Measurements from ENCODE around the gene INPP5E. TPM values are rescaled to one million over a fixed set of nuclear protein-coding genes. Genes with fewer than 3 reads are reported as not detected.

Gene INPP5E
- total RNA-seq, 1 experiment from 2014 or later: 11.3 TPM

DNA sequence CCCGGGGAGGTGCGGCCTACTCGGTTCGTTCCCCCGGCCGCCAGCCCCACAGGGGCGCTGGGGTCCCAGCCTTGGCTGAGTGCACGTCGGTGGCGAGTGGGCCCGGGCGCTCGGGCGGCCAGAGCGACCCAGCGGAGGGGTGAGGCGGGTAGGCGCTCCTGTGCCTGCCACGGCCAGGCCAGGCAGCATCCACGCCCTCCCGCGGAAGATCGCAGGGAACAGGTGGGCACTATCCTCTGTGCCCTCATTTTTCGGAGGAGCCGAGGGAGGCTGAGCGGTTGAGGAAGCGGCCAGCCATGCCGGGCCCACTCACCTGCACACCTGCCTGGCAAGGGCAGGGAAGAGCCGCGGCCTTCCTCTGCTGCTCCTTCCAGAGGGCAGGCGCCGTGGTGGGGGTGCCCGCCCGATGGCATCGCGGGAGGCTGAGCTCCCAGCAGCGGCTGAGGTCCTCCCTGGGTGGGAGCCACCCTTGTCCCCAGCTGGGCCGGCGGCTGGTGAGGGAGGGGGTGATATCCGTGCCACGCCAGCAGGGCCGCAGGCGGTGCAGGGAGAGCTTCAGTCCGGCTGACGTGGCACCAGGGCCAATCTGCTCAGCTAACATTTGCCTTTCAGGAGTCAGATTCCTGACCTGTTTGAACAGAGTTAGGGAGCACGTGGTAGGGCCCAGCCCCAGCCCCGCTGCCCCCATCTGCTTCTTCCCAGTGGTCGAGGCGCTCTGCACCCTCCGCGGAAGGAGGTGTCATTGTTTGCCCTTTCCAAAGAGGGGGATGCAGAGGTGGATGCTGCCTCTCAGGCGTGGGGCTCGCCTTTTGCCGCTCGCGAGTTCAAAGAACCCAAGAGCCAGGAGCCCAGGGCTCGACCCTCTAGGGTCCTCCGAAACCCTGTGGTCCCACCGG, 44.8 kb upstream of the INPP5E start:
- H3K9me3 Mint-ChIP-seq (ENCODE audit: low read depth, unreplicated experiment): no peaks in the 10 kb centered on the region
- TF ChIP-seq, protein P1, sequence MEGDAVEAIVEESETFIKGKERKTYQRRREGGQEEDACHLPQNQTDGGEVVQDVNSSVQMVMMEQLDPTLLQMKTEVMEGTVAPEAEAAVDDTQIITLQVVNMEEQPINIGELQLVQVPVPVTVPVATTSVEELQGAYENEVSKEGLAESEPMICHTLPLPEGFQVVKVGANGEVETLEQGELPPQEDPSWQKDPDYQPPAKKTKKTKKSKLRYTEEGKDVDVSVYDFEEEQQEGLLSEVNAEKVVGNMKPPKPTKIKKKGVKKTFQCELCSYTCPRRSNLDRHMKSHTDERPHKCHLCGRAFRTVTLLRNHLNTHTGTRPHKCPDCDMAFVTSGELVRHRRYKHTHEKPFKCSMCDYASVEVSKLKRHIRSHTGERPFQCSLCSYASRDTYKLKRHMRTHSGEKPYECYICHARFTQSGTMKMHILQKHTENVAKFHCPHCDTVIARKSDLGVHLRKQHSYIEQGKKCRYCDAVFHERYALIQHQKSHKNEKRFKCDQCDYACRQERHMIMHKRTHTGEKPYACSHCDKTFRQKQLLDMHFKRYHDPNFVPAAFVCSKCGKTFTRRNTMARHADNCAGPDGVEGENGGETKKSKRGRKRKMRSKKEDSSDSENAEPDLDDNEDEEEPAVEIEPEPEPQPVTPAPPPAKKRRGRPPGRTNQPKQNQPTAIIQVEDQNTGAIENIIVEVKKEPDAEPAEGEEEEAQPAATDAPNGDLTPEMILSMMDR (IDR thresholded peaks at IDR 0.05; ENCODE audit: unreplicated experiment): no peak
- peaks cover 38% of the 10 kb centered on the region for H3K36me3 Mint-ChIP-seq (ENCODE audit: insufficient read depth, unreplicated experiment)
- CTCF ChIA-PET: interaction anchor here (1.2 to 3.8 kb wide), 6 partner anchors 139 to 209 kb away, joined by 3 to 20 read pairs (median 5); no protein-coding TSS in a partner anchor
- BruUV-seq (replicated peaks): no TSS peak
- H3K4me3 Mint-ChIP-seq (ENCODE audit: low read depth, unreplicated experiment): peak overlapping the region; percentile 93
- intact Hi-C loops (cut with micrococcal nuclease; ENCODE audit: unreplicated experiment): loop anchor here (1.0 kb wide), 1 partner anchor 147 kb away; no protein-coding TSS in a partner anchor
- H3K4me1 Mint-ChIP-seq (ENCODE audit: low read depth, unreplicated experiment): no peaks in the 10 kb centered on the region
- H3K27me3 Mint-ChIP-seq (ENCODE audit: unreplicated experiment): peaks cover 9% of the 10 kb centered on the region
- DNase-seq: peak; percentile 32
- no peak overlapping the region for H3K27ac Mint-ChIP-seq (ENCODE audit: unreplicated experiment)

DNA sequence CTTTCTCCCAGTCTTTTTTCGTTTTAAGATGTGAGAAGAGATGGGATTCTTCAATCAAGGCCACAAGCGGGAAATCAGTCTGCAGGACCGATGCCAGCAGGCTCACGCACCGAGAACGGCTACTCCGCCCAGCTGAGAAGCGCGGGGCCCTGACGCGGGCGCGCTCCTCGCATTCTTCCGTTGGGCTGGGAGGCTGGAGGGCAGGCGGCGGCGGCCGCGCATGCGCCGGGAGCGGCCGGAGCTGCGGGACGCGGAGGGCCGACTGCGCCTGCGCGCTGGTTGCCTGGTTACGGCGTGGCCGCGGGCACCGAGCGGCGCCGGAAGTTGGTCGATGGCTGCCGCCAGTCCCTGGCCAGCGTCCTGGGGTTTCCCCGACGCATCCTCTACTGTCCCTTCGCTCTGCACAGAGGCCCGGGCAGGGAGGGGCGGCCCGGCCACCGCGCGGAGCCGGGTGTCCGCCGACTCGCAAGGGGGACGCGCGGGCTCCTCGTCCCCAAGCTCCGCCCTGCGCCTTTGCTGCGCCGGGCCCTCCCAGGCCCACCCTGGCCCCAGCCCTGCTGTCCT, 44.0 kb upstream of the INPP5E start:
- TSS peak; percentile 86 for BruUV-seq (replicated peaks)
- Mint-ChIP-seq H3K36me3 (ENCODE audit: insufficient read depth, unreplicated experiment) (peaks cover 38% of the 10 kb centered on the region), H3K27ac (ENCODE audit: unreplicated experiment) (peak overlapping the region; percentile 97), H3K4me1 (ENCODE audit: low read depth, unreplicated experiment) (no peaks in the 10 kb centered on the region), H3K27me3 (ENCODE audit: unreplicated experiment) (peaks cover 9% of the 10 kb centered on the region), H3K9me3 (ENCODE audit: low read depth, unreplicated experiment) (no peaks in the 10 kb centered on the region), H3K4me3 (ENCODE audit: low read depth, unreplicated experiment) (peak overlapping the region; percentile 93)
- peak; percentile 94 for DNase-seq
- CTCF ChIA-PET: interaction anchor here (1.8 to 3.8 kb wide), 4 partner anchors 142 to 151 kb away, joined by 4 to 20 read pairs (median 12); no protein-coding TSS in a partner anchor
- intact Hi-C loops (cut with micrococcal nuclease; ENCODE audit: unreplicated experiment): no loop called here
- TF ChIP-seq, protein P1 (IDR thresholded peaks at IDR 0.05; ENCODE audit: unreplicated experiment): no peak

DNA sequence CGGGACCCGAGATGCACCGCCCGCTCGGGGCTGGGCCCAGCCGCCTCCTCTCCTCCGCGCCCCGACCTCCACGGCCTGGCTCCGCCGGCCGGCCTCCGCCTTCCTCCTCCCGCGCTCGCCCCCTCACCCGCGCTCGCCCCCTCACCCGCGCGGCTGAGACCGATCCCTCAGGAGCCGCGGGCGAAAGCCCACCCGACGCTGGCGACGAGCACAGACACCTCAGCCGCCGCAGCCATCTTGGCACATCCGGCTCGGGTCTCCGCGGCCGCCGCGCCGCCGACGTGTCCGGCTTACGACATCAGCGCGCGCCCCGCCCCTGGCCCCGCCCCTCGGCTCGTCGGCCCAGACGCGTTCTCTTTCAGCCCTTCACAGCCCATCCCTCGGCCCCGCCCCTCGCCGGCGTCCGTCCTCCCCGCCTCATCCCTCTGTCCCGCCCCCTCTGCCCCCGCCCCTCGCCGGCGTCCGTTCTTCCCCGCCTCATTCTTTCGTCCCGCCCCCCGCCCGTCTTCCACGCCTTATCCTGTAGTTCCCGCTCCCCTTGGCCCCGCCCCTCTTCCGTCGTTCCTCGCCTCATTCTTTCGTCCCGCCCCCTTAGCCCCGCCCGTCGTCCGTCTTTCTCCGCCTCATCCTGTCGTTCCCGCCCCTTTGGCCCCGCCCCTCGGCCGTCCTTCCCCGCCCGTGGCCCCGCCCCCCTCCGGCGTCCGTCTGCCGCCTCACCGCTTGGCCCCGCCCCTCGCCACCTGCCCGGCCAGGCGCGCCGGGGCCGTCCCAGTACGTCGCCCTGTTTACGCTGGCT, 43.3 kb upstream of the INPP5E start, which contains the start of gene SEC16A:
SEC16A (minus strand) TSS at position 248 of the 796 bp plus-strand sequence. CDS start 5,425 bp downstream, outside the sequence.
- intact Hi-C loops (cut with micrococcal nuclease; ENCODE audit: unreplicated experiment): no loop called here
- peak; percentile 98 for DNase-seq
- Mint-ChIP-seq H3K4me3 (ENCODE audit: low read depth, unreplicated experiment) (peak within 1 kb of the TSS; percentile 93), H3K36me3 (ENCODE audit: insufficient read depth, unreplicated experiment) (peaks cover 38% of the 10 kb centered on the region), H3K9me3 (ENCODE audit: low read depth, unreplicated experiment) (no peaks in the 10 kb centered on the region), H3K27me3 (ENCODE audit: unreplicated experiment) (peaks cover 5% of the 10 kb centered on the region), H3K4me1 (ENCODE audit: low read depth, unreplicated experiment) (no peaks in the 10 kb centered on the region), H3K27ac (ENCODE audit: unreplicated experiment) (peak within 1 kb of the TSS; percentile 97)
- BruUV-seq (replicated peaks): no TSS peak
- TF ChIP-seq, protein P1 (IDR thresholded peaks at IDR 0.05; ENCODE audit: unreplicated experiment): no peak
- CTCF ChIA-PET: interaction anchor here (0.6 to 3.8 kb wide), 4 partner anchors 76 to 152 kb away, joined by 3 to 20 read pairs (median 12); no protein-coding TSS in a partner anchor
